Stimulated activated CD8-positive, alpha-beta memory T cell treated with anti-CD3 and anti-CD28 coated beads, Interleukin-15, amount 100 ng/mL, for 48 hours (primary cell): ENCODE measurements around the gene RAB12.

ENCODE experiments used
- DNase-seq, 2 donors: peaks; one replicate each; pipeline ENCODE4 v3.0.0-alpha.2; 2020; ENCODE audit warnings: low read depth in 2 of 2

Gene RAB12

GRCh38 chr18:8685141-8685913, 76.1 kb downstream of the RAB12 start:
- DNase-seq, result no peak

GRCh38 chr18:8685914-8686216, 76.6 kb downstream of the RAB12 start:
- no peak for DNase-seq

- no peak for DNase-seq
Observed at GRCh38 chr18:8686611-8687010, 77.4 kb downstream of the RAB12 start.

- no peak for DNase-seq
Observed at GRCh38 chr18:8688216-8688800, 79.1 kb downstream of the RAB12 start.

GRCh38 chr18:8688816-8689215, 79.6 kb downstream of the RAB12 start:
- DNase-seq, result no peak
